ENCODE measurements around the gene INPP5A.
"Not testable (repeated sequence)": the region's sequence is repeated elsewhere in the genome, so short reads cannot be mapped to it uniquely, and the experiment has no call there.

The INPP5A gene

GRCh38 chr10:132595021-132595420 is 57.4 kb downstream of the INPP5A start:
- no peak for DNase-seq (ENCODE audit: low read depth in 2 of 2)

- DNase-seq (ENCODE audit: low read depth in 2 of 2): no peak
Observed at GRCh38 chr10:132595854-132596253, 58.3 kb downstream of the INPP5A start.

GRCh38 chr10:132596742-132597279 is 59.2 kb downstream of the INPP5A start:
- DNase-seq (ENCODE audit: low read depth in 2 of 2): no peak

GRCh38 chr10:132597654-132598053 is 60.1 kb downstream of the INPP5A start:
- no peak for DNase-seq (ENCODE audit: low read depth in 2 of 2)

GRCh38 chr10:132599023-132599618 is 61.5 kb downstream of the INPP5A start:
- not testable (repeated sequence) for DNase-seq (ENCODE audit: low read depth in 2 of 2)

GRCh38 chr10:132599732-132600131 is 62.1 kb downstream of the INPP5A start:
- no peak for DNase-seq (ENCODE audit: low read depth in 2 of 2)

GRCh38 chr10:132600416-132600815 is 62.8 kb downstream of the INPP5A start:
- no peak for DNase-seq (ENCODE audit: low read depth in 2 of 2)

- no peak for DNase-seq (ENCODE audit: low read depth in 2 of 2)
Observed at GRCh38 chr10:132601567-132601966, 64.0 kb downstream of the INPP5A start.

- DNase-seq (ENCODE audit: low read depth in 2 of 2): no peak
Observed at GRCh38 chr10:132602614-132603013, 65.0 kb downstream of the INPP5A start.

- no peak for DNase-seq (ENCODE audit: low read depth in 2 of 2)
Observed at GRCh38 chr10:132603851-132604533, 66.4 kb downstream of the INPP5A start.

GRCh38 chr10:132604686-132605085 is 67.1 kb downstream of the INPP5A start:
- no peak for DNase-seq (ENCODE audit: low read depth in 2 of 2)

GRCh38 chr10:132605390-132605789 is 67.8 kb downstream of the INPP5A start:
- no peak for DNase-seq (ENCODE audit: low read depth in 2 of 2)

- DNase-seq (ENCODE audit: low read depth in 2 of 2): no peak
Observed at GRCh38 chr10:132606031-132606491, 68.5 kb downstream of the INPP5A start.

- DNase-seq (ENCODE audit: low read depth in 2 of 2): no peak
Observed at GRCh38 chr10:132606536-132607316, 69.1 kb downstream of the INPP5A start.

GRCh38 chr10:132607491-132607890 is 69.9 kb downstream of the INPP5A start:
- DNase-seq (ENCODE audit: low read depth in 2 of 2): no peak

- DNase-seq (ENCODE audit: low read depth in 2 of 2): no peak
Observed at GRCh38 chr10:132607961-132608495, 70.4 kb downstream of the INPP5A start.

GRCh38 chr10:132608511-132609195 is 71.1 kb downstream of the INPP5A start:
- DNase-seq (ENCODE audit: low read depth in 2 of 2): no peak

GRCh38 chr10:132609211-132609610 is 71.6 kb downstream of the INPP5A start:
- no peak for DNase-seq (ENCODE audit: low read depth in 2 of 2)

GRCh38 chr10:132610071-132610701 is 72.6 kb downstream of the INPP5A start:
- no peak for DNase-seq (ENCODE audit: low read depth in 2 of 2)

GRCh38 chr10:132611026-132611910 is 73.7 kb downstream of the INPP5A start:
- no peak for DNase-seq (ENCODE audit: low read depth in 2 of 2)
